ENCODE data around the gene FGFBP3.

GRCh38 chr10:91939653-91940052 lies 30.4 kb upstream of the FGFBP3 start:
- TF ChIP-seq POLR2AphosphoS5 (IDR thresholded peaks at IDR 0.05) (no peak), EP300 (IDR thresholded peaks at IDR 0.05; ENCODE audit: low read depth) (no peak)
- TF ChIP-seq, protein P1, sequence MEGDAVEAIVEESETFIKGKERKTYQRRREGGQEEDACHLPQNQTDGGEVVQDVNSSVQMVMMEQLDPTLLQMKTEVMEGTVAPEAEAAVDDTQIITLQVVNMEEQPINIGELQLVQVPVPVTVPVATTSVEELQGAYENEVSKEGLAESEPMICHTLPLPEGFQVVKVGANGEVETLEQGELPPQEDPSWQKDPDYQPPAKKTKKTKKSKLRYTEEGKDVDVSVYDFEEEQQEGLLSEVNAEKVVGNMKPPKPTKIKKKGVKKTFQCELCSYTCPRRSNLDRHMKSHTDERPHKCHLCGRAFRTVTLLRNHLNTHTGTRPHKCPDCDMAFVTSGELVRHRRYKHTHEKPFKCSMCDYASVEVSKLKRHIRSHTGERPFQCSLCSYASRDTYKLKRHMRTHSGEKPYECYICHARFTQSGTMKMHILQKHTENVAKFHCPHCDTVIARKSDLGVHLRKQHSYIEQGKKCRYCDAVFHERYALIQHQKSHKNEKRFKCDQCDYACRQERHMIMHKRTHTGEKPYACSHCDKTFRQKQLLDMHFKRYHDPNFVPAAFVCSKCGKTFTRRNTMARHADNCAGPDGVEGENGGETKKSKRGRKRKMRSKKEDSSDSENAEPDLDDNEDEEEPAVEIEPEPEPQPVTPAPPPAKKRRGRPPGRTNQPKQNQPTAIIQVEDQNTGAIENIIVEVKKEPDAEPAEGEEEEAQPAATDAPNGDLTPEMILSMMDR (IDR thresholded peaks at IDR 0.05): no peak
